Neural cell (in vitro differentiated cells): ENCODE data around the gene CD27. TPM values are rescaled to one million over a fixed set of nuclear protein-coding genes. Genes with fewer than 3 reads are reported as not detected.
"Not testable (repeated sequence)": the region's sequence is repeated elsewhere in the genome, so short reads cannot be mapped to it uniquely, and the experiment has no call there.

Experiments used
- H2AFZ ChIP-seq: fragments of 200-600, 300-800 bp; sonication (generic), shearing (Covaris generic); 2 replicates; pipeline ENCODE4 v1.6.0; 2014; ENCODE audit warnings: low read depth, mild to moderate bottlenecking, antibody characterized with exemption, low read length, moderate library complexity
- H3F3A ChIP-seq: fragments of 200-600 bp; shearing (Covaris generic); 2 replicates; pipeline ENCODE4 v1.6.1; 2016; ENCODE audit warnings: mild to moderate bottlenecking, moderate library complexity, mixed read lengths, antibody characterized with exemption, low read length; ENCODE audit not compliant: insufficient read depth, poor library complexity, severe bottlenecking
- H3K27ac ChIP-seq: fragments of 200-600, 300-800 bp; sonication (generic), shearing (Covaris generic); 2 replicates; pipeline ENCODE4 v1.5.1; 2014; ENCODE audit warnings: mild to moderate bottlenecking, low read length, moderate library complexity
- H3K27me3 ChIP-seq: fragments of 300-800, 200-600 bp; sonication (generic), shearing (Covaris generic); 2 replicates; pipeline ENCODE4 v1.6.0; 2014; ENCODE audit warnings: mild to moderate bottlenecking, low read depth, low read length, moderate library complexity; ENCODE audit not compliant: insufficient read depth
- H3K36me3 ChIP-seq: fragments of 300-800, 200-600 bp; sonication (generic), shearing (Covaris generic); 2 replicates; pipeline ENCODE4 v1.5.1; 2014; ENCODE audit warnings: mild to moderate bottlenecking, antibody characterized with exemption, low read length, moderate library complexity; ENCODE audit not compliant: insufficient read depth
- H3K4me2 ChIP-seq: fragments of 300-800, 200-600 bp; sonication (generic), shearing (Covaris generic); 2 replicates; pipeline ENCODE4 v1.6.0; 2014; ENCODE audit warnings: mild to moderate bottlenecking, low read length
- H3K4me3 ChIP-seq: fragments of 300-800, 200-600 bp; sonication (generic), shearing (Covaris generic); 2 replicates; pipeline ENCODE4 v1.5.1; 2014; ENCODE audit warnings: mild to moderate bottlenecking, low read length, moderate library complexity
- H3K79me2 ChIP-seq: fragments of 200-600 bp; shearing (Covaris generic); replicated peaks from 2 replicates; pipeline ENCODE4 v1.6.0; 2014; ENCODE audit warnings: mild to moderate bottlenecking, low read length, moderate library complexity; ENCODE audit not compliant: insufficient read depth
- H3K9ac ChIP-seq: fragments of 300-800, 200-600 bp; sonication (generic), shearing (Covaris generic); 2 replicates; pipeline ENCODE4 v1.6.1; 2016; ENCODE audit warnings: mild to moderate bottlenecking, low read length, mixed read lengths
- H3K9me2 ChIP-seq: fragments of 200-600 bp; shearing (Covaris generic); 2 replicates; pipeline ENCODE4 v1.6.1; 2016; ENCODE audit warnings: mild to moderate bottlenecking, low read length, mixed read lengths; ENCODE audit not compliant: insufficient read depth
- H3K9me3 ChIP-seq: fragments of 200-600, 300-800 bp; sonication (generic), shearing (Covaris generic); 2 replicates; pipeline ENCODE4 v1.6.1; 2016; ENCODE audit warnings: mild to moderate bottlenecking, mixed run types, low read length, moderate library complexity, mixed read lengths
- H4K20me1 ChIP-seq: fragments of 200-600 bp; shearing (Covaris generic); 2 replicates; pipeline ENCODE4 v1.6.1; 2016; ENCODE audit warnings: mild to moderate bottlenecking, mixed run types; ENCODE audit not compliant: insufficient read depth
- CTCF ChIP-seq: fragments of 450-650 bp; IDR thresholded peaks from 2 replicates; pipeline ENCODE4 v1.5.1; 2014; ENCODE audit warnings: antibody characterized with exemption, mild to moderate bottlenecking, moderate library complexity; ENCODE audit not compliant: poor library complexity, severe bottlenecking
- MXI1 ChIP-seq: fragments of 450-650 bp; conservative IDR thresholded peaks from 2 replicates; pipeline ENCODE4 v1.6.1; 2014; ENCODE audit warnings: antibody characterized with exemption, mild to moderate bottlenecking; ENCODE audit not compliant: poor library complexity, severe bottlenecking
- RAD21 ChIP-seq: fragments of 450-650 bp; conservative IDR thresholded peaks from 2 replicates; pipeline ENCODE4 v1.6.1; 2014; ENCODE audit warnings: antibody characterized with exemption, mild to moderate bottlenecking, moderate library complexity
- SMC3 ChIP-seq: fragments of 450-650 bp; conservative IDR thresholded peaks from 2 replicates; pipeline ENCODE4 v1.6.1; 2014; ENCODE audit warnings: antibody characterized with exemption, mild to moderate bottlenecking, moderate library complexity; ENCODE audit not compliant: poor library complexity
- polyA plus RNA-seq: library from polyadenylated mRNA; depleted of rRNA; stranded (reverse); fragments of >200 nt; gene quantifications from 2 replicates; pipeline ENCODE4 v1.2.3, GENCODE V29; 2014

The CD27 gene
- polyA plus RNA-seq, 1 donor from 2014 or later = not detected

- no peak overlapping the region for H3K9ac ChIP-seq
- no peaks in the 10 kb centered on the region for H4K20me1 ChIP-seq
- H3K9me2 ChIP-seq = no peaks in the 10 kb centered on the region
- TF ChIP-seq CTCF (peak; percentile 86), SMC3 (peak; percentile 88), RAD21 (peak; percentile 88), MXI1 (no peak)
- no peaks in the 10 kb centered on the region for H3F3A ChIP-seq
- no peak overlapping the region for H3K4me2 ChIP-seq
- H3K79me2 ChIP-seq = no peaks in the 10 kb centered on the region
- H3K36me3 ChIP-seq = no peaks in the 10 kb centered on the region
- H2AFZ ChIP-seq = no peak overlapping the region
- no peak overlapping the region for H3K27ac ChIP-seq
- H3K27me3 ChIP-seq = no peaks in the 10 kb centered on the region
- no peak overlapping the region for H3K4me3 ChIP-seq
- H3K9me3 ChIP-seq = no peaks in the 10 kb centered on the region
Observed at GRCh38 chr12:6465467-6466183, 20.9 kb downstream of the CD27 start.

- Histone ChIP-seq H3K4me3 (no peak overlapping the region), H2AFZ (no peak overlapping the region), H3K36me3 (no peaks in the 10 kb centered on the region), H3K9ac (no peak overlapping the region), H4K20me1 (no peaks in the 10 kb centered on the region), H3K4me2 (no peak overlapping the region), H3K9me2 (no peaks in the 10 kb centered on the region), H3K79me2 (no peaks in the 10 kb centered on the region), H3K9me3 (no peaks in the 10 kb centered on the region), H3K27me3 (no peaks in the 10 kb centered on the region), H3F3A (no peaks in the 10 kb centered on the region), H3K27ac (no peak overlapping the region)
- TF ChIP-seq MXI1 = no peak
Observed at GRCh38 chr12:6466184-6466573, 21.4 kb downstream of the CD27 start.

- H3K9me2 ChIP-seq, H3K9me3 ChIP-seq, H3K27me3 ChIP-seq, H3K4me3 ChIP-seq, H3K79me2 ChIP-seq, H4K20me1 ChIP-seq, H2AFZ ChIP-seq, H3K36me3 ChIP-seq, H3K27ac ChIP-seq, H3F3A ChIP-seq, H3K4me2 ChIP-seq, H3K9ac ChIP-seq: not testable (repeated sequence)
Observed at GRCh38 chr12:6466751-6467150, 22.0 kb downstream of the CD27 start.

- not testable (repeated sequence) for H3K9ac ChIP-seq, H3K4me3 ChIP-seq, H3F3A ChIP-seq, H3K79me2 ChIP-seq, H3K27ac ChIP-seq, H4K20me1 ChIP-seq, H3K4me2 ChIP-seq, H3K27me3 ChIP-seq, H3K9me3 ChIP-seq, H2AFZ ChIP-seq, H3K9me2 ChIP-seq, H3K36me3 ChIP-seq
Observed at GRCh38 chr12:6467571-6468282, 23.0 kb downstream of the CD27 start.
